NCI-H1092 (cell line): ENCODE results near the gene NOX5.

Experiments used
- DNase-seq: peaks from one replicate; lab custom pipeline; 2025; lab: John Stamatoyannopoulos, UW

The NOX5 gene

GRCh38 chr15:68991723-68992122 lies 22.8 kb upstream of the NOX5 start:
- DNase-seq, result no peak

GRCh38 chr15:68992696-68993095 lies 21.8 kb upstream of the NOX5 start:
- no peak for DNase-seq

GRCh38 chr15:68993276-68993675 lies 21.2 kb upstream of the NOX5 start:
- DNase-seq, result no peak

- DNase-seq, result no peak
Observed at GRCh38 chr15:68994149-68994548, 20.3 kb upstream of the NOX5 start.

- DNase-seq, result no peak
Observed at GRCh38 chr15:68994981-68995761, 19.3 kb upstream of the NOX5 start.

- DNase-seq, result no peak
Observed at GRCh38 chr15:68997050-68997449, 17.4 kb upstream of the NOX5 start.

- DNase-seq, result no peak
Observed at GRCh38 chr15:68997930-68998777, 16.3 kb upstream of the NOX5 start.

- no peak for DNase-seq
Observed at GRCh38 chr15:68999091-68999490, 15.4 kb upstream of the NOX5 start.

- no peak for DNase-seq
Observed at GRCh38 chr15:69000091-69000490, 14.4 kb upstream of the NOX5 start.

- DNase-seq, result no peak
Observed at GRCh38 chr15:69000725-69001503, 13.6 kb upstream of the NOX5 start.

GRCh38 chr15:69002783-69003182 lies 11.7 kb upstream of the NOX5 start:
- no peak for DNase-seq

- no peak for DNase-seq
Observed at GRCh38 chr15:69004011-69004410, 10.5 kb upstream of the NOX5 start.

- no peak for DNase-seq
Observed at GRCh38 chr15:69008056-69008455, 6.4 kb upstream of the NOX5 start.

GRCh38 chr15:69009341-69009740 lies 5.2 kb upstream of the NOX5 start:
- no peak for DNase-seq

GRCh38 chr15:69011641-69012040 lies 2.9 kb upstream of the NOX5 start:
- no peak for DNase-seq

- DNase-seq, result no peak
Observed at GRCh38 chr15:69012761-69013364, 1.6 kb upstream of the NOX5 start.

- no peak for DNase-seq
Observed at GRCh38 chr15:69013726-69014406, 629 bp upstream of the NOX5 start.

GRCh38 chr15:69015591-69015990 lies 1.1 kb downstream of the NOX5 start:
- no peak for DNase-seq

GRCh38 chr15:69016021-69016595 lies 1.6 kb downstream of the NOX5 start:
- no peak for DNase-seq

GRCh38 chr15:69017978-69018377 lies 3.5 kb downstream of the NOX5 start:
- no peak for DNase-seq

GRCh38 chr15:69018951-69019350 lies 4.5 kb downstream of the NOX5 start:
- DNase-seq, result no peak
